K562 (cell line): ENCODE results near the gene SFRP5. TPM values are rescaled to one million over a fixed set of nuclear protein-coding genes. Genes with fewer than 3 reads are reported as not detected.

Experiments
- CHD7 ChIP-seq: fragments of 200-600 bp; sonication (generic); IDR thresholded peaks from one replicate; pipeline ENCODE4 v1.6.1; 2012; ENCODE audit warnings: mild to moderate bottlenecking, low read depth, low read length, inconsistent platforms
- IFI16 ChIP-seq: fragments of 250-450 bp; sonication (Bioruptor Pico); IDR thresholded peaks from 2 replicates; pipeline ENCODE4 v2.1.2; 2022; ENCODE audit warnings: mild to moderate bottlenecking, inconsistent platforms
- MECOM ChIP-seq: fragments of 250-450 bp; sonication (Bioruptor Pico); IDR thresholded peaks from 2 replicates; pipeline ENCODE4 v1.8.0; 2022; ENCODE audit warnings: inconsistent platforms
- NCOA2 ChIP-seq, 2 experiments: fragments of 450-650 bp; IDR thresholded peaks; 2 replicates each; pipeline ENCODE4 v1.6.1; 2018; ENCODE audit warnings: mild to moderate bottlenecking in 2 of 2, moderate library complexity in 1 of 2; ENCODE audit not compliant: partially characterized antibody in 2 of 2
- ZNF398 ChIP-seq: fragments of 250-450 bp; sonication (Bioruptor Pico); IDR thresholded peaks from 2 replicates; pipeline ENCODE4 v1.8.0; 2021; ENCODE audit warnings: moderate library complexity, mild to moderate bottlenecking, inconsistent platforms
- ZNF584 ChIP-seq: fragments of 200-800 bp; sonication (Bioruptor generic); IDR thresholded peaks from 2 replicates; pipeline ENCODE4 v1.6.1; 2016; ENCODE audit warnings: low read depth, mild to moderate bottlenecking, missing genetic modification characterization, missing compliant biosample characterization
- polyA plus RNA-seq, 8 experiments: library from polyadenylated mRNA; depleted of rRNA in 4 of 8; stranded (reverse) in 5 of 8; unstranded in 3 of 8; fragments of >200 nt; fragmentation: Nextera tagmentation in 2 of 8; fragmentation: Illumina TruSeq in 1 of 8; extraction: Ambion mirVana in 2 of 8; extraction: Trizol in 1 of 8; gene quantifications; 2 replicates each; pipeline versions ENCODE4 v1.2.1 to v1.2.3, GENCODE V29; 2011 to 2014; ENCODE audit warnings: inconsistent platforms in 1 of 8, missing spikeins in 1 of 8
- total RNA-seq, 7 experiments: library from RNA; depleted of rRNA in 6 of 7; stranded (reverse); fragments of >200 nt in 6 of 7; fragmentation: Illumina TruSeq in 2 of 7; extraction: Trizol in 2 of 7; gene quantifications; 2 replicates each; pipeline versions ENCODE4 v1.2.1 to v1.2.3, GENCODE V29; 2011 to 2021; ENCODE audit warnings: low replicate concordance in 1 of 7
- TF ChIP-seq, protein P1 (sequence below): sonication (generic); formaldehyde crosslinking; IDR thresholded peaks from 2 replicates; pipeline ENCODE4 v1.8.0; 2022; ENCODE audit warnings: mild to moderate bottlenecking, missing genetic modification reagents, borderline replicate concordance
- TF ChIP-seq, protein P2 (sequence below): fragments of 450-650 bp; formaldehyde crosslinking; IDR thresholded peaks from 2 replicates; pipeline ENCODE4 v1.4.0; 2020; ENCODE audit warnings: mild to moderate bottlenecking, moderate library complexity

SFRP5 gene
- total and polyA plus RNA-seq, 9 of the 15 experiments (the other 6 are each of a cell fraction or from before 2014, with no cell fraction given), result 0.07 to 0.29 (median 0.13) TPM; not detected in 3

DNA sequence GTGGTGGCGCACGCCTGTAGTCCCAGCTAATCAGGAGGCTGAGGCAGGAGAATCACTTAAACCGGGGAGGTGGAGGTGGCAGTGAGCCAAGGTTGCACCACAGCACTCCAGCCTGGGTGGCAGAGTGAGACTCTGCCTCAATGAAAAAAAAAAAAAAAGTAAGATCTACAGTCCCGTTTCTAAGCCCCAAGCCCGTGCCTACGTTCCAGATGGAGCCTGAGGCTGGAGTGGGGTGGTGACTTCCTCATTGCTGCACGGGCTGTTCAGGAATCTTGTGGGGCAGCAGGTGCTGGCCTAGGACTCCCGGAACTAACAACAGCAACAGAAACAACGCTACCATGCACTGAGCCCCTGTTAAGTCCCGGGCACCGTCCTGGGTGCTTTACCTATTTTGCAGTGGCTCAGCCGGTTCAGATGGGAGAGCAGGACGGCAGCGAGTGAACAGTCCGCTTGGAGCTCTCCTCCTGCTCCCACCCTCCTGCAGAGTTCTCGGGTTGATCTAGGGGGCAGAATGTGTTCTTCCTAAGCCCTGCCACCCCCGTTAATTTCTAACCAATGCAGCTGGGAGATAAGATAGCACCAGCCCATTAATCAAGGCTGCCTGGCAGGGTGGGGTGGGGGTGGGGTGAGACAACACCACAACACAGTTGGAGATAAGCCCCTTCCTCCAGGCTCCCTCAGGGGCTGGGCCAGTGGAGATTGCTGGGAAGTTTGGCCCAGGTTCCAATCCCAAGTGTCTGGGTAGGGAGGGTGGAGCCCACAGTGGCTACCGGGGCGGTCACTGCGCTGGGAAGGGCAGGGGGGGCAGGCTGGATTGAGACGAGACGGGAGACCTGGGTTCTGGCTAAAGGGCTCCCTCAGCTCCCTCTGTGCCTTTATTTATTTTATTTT, 17.0 kb upstream of the SFRP5 start (continued):
- TF ChIP-seq CHD7, result no peak
- TF ChIP-seq, protein P1, sequence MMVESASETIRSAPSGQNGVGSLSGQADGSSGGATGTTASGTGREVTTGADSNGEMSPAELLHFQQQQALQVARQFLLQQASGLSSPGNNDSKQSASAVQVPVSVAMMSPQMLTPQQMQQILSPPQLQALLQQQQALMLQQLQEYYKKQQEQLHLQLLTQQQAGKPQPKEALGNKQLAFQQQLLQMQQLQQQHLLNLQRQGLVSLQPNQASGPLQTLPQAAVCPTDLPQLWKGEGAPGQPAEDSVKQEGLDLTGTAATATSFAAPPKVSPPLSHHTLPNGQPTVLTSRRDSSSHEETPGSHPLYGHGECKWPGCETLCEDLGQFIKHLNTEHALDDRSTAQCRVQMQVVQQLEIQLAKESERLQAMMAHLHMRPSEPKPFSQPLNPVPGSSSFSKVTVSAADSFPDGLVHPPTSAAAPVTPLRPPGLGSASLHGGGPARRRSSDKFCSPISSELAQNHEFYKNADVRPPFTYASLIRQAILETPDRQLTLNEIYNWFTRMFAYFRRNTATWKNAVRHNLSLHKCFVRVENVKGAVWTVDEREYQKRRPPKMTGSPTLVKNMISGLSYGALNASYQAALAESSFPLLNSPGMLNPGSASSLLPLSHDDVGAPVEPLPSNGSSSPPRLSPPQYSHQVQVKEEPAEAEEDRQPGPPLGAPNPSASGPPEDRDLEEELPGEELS, result no peak
- TF ChIP-seq ZNF398 (CRISPR knock-in tag), result no peak
- TF ChIP-seq, protein P2, sequence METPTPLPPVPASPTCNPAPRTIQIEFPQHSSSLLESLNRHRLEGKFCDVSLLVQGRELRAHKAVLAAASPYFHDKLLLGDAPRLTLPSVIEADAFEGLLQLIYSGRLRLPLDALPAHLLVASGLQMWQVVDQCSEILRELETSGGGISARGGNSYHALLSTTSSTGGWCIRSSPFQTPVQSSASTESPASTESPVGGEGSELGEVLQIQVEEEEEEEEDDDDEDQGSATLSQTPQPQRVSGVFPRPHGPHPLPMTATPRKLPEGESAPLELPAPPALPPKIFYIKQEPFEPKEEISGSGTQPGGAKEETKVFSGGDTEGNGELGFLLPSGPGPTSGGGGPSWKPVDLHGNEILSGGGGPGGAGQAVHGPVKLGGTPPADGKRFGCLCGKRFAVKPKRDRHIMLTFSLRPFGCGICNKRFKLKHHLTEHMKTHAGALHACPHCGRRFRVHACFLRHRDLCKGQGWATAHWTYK (CRISPR knock-in tag), result 0 out of 2 replicates have a peak, but pooled peaks have one; percentile 52
- TF ChIP-seq IFI16 (CRISPR knock-in tag), result no peak
- peak; percentile 61; the same call in 1 of the 2 replicates for TF ChIP-seq ZNF584
- TF ChIP-seq NCOA2 (IDR thresholded peaks at IDR 0.05; ENCODE audit: partially characterized antibody in 2 of 2), result no peak
- TF ChIP-seq MECOM (CRISPR knock-in tag), result no peak
